COLO668 (cell line): ENCODE results near the gene FBXL20.
A peak's percentile ranks its signal among the peaks of the same experiment; 100 is the strongest.

ENCODE experiments used
- DNase-seq: peaks from one replicate; lab custom pipeline; 2025; ENCODE audit not compliant: unreplicated experiment; lab: John Stamatoyannopoulos, UW

Gene FBXL20

DNA sequence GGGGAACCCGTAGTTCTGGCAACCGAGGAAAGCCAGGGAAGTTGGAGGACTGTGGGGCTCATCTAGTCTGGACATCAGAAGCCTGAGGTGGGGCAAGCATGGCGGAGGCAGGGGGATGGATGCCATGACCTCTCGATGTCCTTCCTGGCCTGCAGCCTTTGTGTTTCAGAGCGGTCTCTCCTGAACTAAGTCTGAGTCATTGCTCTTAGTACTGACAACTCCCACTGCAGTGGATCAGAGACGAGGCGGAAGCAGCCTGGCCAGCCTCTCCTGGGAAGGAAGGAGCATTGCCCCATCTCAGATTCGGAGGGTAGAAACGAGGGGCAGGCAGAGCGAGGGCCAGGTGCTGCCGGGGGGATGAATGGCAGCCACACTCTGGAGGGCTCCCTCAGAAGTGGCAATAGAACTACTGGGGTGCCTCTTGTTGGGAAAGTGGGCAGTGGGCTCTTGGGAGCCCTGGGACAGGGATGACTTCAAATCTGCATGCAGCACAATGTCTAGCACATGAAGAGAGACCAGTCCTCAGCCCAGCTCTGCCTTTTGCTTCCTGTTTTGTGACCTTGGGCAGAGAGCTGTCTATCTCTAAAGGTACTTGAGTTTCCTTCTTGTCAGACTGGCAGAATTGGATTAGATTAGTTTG lies 172.0 kb downstream of the FBXL20 start:
- no peak for DNase-seq

DNA sequence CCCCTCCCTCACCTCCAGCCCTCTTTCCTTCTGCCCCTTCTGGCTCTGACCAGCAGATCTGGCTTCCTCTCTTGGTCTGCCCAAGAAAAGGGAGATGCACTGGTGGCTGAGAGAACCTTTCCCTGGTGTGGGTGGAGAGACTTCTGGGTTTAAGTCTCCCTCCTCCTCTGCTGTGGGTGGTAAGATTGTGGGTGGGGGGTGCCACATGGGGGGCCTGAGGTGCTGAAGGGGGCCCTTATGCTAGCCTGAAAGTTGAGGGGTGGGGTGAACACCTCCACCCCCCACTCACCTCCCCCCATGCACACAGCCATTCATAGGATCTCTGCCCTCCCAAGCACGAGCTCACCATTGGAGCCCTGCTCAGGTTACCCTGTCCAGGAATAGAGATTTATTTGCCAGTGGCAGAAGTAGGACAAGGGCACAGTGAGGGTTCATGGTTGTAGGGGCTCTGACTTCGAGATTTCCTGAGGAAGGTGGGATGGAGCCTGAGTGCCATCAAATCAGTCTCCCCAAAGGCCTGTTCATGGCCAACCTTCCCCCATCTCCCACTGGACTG lies 174.0 kb downstream of the FBXL20 start:
- no peak for DNase-seq

DNA sequence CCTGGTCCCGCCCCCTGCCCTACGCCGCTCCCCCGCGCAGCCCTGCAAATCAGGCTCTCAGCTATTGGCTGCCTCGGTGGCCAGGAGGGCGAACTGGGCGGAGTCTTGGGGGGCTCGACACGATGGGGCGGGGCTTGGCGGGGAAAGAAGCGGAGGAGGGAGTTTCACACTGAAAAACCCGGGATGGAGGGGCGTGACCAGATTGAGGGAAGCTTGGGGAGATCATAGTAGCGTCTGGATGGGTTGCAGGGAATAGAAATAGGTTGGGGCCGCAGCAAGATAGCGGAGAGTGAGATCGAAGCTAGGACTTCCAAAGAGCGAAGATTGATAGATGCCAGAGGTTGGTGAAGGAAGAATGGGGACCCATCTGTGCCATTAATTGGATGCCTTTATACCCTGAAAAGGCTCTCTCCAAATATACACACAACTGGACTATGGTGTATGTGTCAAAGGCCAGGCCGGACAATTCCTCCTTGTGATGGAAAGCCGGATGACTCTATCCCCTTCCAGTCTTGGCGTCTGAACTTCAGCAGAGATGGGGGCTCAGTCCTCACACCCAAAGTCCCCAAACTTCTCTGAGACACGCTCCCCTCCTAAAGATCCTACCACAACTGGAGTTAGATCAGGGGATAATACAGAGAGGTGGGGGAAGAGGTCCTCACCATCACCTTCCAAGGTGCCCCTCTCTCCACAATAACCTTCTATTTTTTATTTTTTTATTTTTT lies 175.3 kb downstream of the FBXL20 start:
- DNase-seq, result no peak

DNA sequence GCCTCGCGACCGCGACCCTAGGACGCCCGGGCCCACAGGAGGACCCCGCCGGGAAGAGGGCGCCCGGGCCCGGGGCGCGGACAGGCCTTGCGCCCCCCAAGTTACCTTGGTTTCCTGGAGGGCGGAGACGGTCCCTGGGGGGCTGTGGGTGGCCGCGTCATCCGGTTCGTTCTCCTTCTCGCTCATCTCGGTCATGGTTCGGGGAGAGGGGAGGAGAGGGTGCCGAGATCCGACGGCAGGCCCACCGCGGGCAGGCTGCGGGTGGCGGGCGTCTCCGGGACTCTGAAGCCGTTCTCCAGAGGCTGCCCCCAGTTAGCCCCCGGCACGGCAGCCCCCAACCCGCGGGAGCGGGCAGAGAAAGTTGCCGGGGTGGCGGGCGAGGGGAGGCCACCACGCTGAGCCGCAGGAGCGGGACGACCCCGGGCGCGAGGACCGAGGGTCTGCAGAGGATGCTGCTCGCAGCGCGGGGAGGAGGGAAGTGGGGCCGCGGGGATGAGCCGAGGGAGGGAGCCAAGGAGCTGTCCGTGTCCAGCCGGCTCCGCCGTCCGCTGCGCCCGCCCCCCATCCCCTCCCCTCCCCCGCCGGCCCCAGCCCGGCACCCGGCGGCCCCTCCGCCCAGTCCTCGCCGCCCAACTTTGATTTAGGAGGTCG lies 176.0 kb downstream of the FBXL20 start, which contains the start of gene STAC2:
Gene STAC2, minus strand, starts transcription at position 638 of the 651 bp plus-strand sequence. Its CDS starts 443 bp downstream, at position 195.
- DNase-seq, result no peak

DNA sequence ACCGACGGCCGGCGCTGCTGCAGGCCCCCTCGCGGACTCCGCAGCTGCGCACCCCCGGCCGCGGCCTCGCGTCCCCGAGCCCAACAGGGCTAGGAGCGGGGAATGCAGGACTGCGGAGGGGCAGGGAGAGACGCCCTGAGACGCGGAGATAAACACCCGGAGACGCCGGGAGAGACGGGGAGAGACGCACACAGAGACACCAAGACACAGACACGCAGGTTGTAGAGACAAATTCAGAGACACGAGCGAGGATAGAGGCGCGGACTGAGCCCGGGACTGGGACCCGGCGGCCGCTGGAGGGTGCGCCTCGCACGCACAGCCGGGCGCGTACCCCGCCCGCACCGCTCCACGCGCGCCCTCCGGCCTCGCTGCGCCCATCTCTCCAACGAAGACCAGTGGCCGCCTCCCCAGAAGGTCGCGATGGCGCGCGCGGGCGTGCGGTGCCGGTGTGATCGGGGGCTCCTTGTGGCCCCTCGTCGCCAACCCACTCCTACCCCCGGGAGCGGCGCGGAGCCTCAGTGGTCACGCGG lies 176.6 kb downstream of the FBXL20 start:
- no peak for DNase-seq

DNA sequence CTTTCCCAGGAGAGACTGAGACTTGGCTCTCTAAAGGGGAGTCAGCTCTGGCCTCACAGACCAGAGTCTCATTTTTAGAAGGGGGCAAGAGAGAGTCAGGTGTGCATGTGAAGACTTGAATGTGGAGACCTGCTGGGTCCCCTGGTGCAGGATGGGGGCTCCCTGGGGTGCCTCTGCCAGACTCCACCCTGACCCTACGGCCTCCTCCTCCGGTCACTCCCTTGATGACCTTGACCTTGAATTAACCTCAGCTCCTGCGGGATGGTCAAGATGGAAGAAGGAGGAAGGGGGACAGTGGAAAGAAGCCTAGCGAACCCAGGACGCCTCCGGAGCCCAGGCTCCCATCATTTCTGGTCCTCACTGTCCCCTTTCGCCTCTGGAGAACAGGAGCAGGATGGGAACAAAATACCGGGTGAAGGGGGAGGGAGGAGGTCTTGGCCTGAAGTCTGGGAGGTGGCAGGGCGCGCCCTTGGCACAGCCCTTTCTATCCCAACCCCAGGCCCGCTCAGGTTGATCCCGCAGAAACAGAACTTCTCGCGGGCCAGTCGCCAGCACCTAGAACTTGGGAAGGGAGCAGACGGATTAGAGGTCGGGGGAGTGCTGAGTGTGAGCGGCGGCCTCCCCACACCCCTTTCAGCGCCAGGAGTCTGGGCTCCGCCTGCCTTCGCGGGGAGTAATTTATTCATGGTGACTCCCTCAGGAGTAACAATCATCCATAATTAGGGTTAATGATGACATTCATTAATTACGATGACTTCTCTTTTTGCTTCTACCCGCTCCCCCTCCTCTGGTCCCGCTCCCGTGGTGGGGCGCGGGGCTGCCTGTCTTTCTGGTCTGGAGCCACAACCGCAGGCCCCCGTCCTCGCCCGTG lies 177.3 kb downstream of the FBXL20 start:
- no peak for DNase-seq

DNA sequence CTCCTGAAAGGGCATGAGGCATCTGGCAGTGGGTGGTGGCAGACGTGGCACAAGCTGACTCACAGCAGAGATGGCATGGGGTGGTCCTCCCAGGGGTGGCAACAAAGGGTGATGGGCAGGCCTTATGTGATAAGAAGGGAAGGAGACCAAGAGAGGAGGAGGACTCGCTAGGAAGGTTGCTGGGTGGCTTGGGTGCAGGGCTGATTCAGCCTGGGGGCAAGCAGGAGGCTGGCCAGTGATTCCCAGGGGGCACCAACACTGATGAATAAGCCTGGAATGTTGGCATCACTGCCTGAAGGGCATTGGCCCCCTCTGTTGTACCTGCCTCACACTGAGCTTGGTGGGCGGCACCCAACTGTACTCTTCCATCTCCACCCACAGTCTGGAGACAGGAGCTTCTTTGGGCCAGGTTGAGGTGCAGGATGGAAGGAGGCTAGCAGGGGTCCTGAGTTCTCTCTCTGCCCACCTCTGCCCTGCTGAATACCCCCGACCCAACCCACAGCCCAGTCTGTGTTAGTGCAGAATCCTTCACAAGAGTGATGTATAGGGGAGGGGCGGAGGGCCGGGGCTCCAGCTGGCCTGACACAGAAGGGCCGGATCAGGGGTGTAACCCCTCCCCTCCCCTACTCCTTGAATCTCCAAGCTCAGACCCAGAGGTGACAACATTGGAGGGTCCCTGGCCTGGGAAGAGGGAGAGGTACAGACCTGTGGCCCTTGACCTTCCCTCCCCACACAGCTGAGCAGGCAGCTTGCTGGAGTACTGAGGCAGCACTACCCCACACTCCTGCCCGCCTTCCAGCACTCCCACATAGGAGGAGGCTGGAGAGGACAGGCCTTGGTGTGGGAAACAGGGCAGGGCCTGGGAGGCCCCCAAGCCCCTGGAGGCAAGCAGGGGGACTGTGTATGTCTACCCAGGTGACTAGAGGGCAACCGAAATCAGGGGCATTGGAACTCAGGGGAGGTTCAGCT lies 178.3 kb downstream of the FBXL20 start:
- DNase-seq, result no peak

DNA sequence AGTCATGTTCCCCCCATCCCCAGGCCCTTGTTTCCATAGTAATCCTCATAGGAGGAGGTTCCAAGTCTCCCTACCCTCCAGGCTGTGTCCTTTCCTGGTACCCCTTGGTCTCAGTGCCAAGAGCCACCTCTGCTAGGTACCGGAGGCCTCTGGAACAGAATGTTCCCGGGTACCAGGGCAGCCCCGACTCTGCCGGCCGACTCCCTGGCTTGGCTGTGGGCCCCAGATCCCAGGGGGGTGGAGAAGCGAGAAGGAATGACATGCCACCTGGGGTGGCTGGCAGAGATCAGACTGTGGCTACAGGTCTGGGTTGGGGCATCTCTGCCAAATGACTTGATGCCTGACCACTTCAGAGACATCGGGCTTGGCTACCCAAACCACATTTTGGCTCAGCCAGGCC lies 179.3 kb downstream of the FBXL20 start:
- no peak for DNase-seq

DNA sequence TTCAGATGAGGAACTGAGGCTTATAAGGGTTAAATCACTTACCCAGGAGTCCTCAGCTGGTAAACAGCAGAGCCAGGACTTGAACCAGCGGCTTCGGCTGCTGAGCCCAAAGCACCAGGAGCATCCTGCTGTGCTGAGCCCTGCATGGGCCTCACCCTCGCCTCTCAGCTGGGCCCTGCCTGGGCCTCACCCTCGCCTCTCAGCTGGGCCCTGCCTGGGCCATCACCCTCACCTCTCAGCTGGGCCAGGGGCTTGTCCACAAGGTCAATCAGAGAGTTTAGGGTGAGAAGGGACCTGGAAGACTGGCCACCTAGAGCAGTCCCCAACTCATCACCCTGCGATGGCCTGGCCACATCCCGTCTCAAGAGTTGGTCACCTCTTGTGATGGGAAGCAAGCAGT lies 179.9 kb downstream of the FBXL20 start:
- no peak for DNase-seq

DNA sequence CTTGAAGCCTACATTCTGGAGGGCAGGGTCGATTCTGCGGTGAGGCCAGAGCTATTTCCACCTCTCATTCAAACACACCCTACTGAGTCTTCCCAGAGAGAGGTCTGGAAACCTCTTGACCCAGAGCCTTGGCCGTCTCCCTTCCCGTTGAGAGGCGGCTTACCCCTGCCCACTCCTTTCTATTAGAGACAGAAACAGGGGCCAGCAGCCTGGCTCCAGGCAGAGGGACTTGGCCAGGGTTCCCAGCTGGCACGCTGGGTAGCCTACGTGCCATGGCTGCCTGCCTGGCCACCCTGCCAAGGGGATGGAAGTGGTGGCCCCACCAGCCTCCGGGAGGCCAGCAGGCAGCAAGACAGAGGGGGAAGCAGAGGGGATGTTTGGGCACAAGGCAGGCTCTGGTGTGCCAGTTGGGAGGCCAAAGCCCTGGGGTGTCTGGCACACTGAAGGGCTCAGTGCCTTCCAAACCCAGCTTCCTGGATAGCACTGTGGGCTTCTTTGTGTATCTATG lies 181.7 kb downstream of the FBXL20 start:
- no peak for DNase-seq

DNA sequence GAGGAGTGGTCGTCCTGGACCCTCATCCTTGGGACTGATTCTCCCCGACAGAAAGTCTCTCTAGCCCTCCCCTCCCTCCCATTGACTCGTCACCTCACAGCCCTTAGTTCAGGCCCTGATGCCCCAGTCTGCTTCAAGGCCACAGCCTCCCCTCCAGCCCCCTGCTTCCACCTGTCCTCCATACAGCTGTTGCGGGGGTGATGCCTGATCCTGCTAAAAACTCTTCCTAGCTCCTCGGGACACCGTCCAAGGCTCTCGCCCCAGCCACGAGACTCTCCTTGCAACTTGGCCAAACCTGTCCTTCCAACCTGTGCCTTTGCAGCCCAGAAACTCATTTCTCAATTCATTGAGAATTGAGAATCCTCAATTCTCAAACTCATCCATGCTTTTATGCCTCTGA lies 182.5 kb downstream of the FBXL20 start:
- no peak for DNase-seq

DNA sequence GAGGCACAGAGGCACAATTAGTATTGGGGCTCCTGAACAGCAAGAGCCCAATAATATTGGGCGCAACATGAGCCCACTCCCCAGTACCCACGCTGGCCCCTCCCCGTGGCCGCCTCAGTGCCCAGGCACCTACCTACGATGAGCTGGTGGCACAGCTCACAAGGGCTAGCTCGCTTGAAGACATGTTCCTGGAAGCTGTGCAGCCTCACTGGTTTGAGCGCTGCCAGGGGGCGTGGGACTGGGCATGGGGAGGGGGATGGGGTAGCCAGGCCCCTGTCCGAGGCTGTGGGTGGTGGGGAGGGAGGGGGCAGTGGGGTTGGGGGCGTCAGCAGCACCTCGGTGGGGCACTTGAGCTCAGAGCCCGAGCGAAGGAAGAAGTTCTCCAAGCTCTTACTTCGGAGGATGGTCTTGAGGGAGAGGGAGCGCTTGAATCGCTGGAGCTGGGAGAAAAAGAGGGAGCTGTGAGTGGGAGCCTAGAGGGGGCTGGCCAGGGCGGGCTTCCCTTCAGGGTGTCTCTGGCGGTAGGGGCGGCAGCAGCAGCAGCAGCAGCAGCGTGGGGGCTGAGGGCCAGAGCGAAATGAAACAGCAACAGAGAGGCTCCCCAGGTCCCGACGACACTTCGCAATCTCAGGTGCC lies 183.6 kb downstream of the FBXL20 start:
- no peak for DNase-seq

DNA sequence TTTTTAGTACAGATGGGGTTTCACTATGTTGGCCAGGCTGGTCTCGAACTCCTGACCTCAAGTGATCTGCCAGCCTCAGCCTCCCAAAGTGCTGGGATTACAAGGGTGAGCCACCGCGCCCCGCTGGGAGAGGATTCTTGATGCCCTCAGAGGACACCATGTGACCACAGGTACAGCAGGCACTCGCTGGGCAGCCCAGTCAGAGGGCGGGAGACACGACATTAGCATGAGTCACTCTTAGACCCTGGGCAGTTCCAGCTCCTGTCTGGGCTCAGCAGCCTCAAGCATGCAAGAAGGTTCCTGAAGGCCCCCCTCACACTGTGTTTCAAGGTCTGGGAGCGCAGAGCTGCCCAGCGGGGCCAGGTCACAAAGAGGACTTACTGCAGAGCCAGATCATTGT lies 187.6 kb downstream of the FBXL20 start:
- DNase-seq, result peak; percentile 2

DNA sequence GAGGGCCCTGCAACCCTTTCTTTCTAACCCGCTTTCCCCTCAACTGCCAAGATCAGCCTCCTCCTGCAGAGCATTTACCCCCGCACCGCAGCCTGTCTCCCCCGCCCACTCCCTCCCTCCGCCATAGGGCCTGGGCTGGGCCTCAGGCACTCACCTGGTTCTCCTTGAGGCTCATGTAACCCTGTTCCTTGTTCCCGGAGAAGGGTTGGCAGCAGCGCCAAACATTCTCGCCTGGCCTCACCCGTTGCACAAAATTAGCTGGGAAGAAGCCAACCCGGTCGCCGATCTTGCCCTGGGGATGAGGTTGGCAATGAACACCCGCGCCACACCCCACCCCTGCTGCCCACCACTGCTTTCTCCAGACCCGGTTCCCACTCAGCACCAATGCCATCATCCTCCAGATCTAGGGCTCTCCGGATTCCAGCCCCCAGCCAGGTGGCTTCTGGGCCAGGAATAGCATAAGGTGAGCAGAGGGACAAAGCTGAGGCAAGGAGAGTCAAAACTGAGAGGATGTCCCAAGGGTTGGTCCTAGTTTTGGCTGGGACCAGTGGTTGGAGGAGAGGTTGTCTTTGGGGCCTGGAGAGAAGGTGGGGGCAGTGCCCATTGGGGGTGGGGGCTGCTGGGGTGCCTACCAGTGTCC lies 188.5 kb downstream of the FBXL20 start:
- DNase-seq, result no peak

DNA sequence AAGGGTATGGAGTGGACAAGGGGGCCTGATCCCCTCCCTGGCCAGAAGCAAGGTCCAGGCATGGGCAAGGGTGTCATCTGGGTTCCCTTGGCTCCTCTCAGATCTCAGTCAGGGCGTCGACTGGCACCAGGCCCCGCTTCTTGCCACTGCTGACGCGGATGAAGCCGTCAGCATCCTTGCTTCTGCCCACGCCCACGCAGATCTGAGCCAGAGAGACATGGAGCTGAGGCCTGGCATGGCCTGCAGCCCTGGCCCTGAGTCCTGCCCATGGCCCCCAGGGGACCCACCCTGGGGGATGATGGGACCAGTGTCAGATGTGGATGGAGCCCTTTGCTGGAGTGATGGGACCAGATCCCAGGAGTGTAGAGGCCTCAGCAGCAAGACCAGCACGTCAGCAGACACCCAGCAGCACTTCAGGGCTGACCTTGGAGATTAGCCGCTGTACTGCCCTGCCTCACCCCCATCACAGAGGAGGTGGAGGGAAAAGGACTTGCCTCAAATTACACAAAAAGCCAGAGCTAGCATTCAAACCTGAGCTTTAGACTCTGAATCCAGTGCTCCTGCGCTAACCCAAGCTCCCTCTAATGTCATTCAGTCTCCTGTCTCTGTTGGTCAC lies 189.1 kb downstream of the FBXL20 start:
- DNase-seq, result no peak

DNA sequence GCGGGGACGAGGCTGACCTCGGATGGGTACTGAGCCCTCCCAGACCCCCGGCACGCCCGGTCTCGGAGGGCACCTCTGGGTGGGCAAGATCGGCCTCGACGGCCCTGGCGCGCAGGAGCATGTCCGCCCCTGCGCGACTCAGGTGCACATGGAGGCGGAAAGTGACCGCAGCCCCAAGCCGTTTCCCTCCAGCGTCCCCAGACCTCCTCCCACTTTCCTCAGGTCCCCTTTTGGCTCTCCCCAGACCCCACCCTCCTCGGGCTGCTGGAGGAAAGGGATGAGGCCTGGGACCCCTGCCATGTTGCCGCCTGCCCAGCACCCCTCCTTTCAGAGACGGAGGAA lies 191.4 kb downstream of the FBXL20 start:
- DNase-seq, result no peak

DNA sequence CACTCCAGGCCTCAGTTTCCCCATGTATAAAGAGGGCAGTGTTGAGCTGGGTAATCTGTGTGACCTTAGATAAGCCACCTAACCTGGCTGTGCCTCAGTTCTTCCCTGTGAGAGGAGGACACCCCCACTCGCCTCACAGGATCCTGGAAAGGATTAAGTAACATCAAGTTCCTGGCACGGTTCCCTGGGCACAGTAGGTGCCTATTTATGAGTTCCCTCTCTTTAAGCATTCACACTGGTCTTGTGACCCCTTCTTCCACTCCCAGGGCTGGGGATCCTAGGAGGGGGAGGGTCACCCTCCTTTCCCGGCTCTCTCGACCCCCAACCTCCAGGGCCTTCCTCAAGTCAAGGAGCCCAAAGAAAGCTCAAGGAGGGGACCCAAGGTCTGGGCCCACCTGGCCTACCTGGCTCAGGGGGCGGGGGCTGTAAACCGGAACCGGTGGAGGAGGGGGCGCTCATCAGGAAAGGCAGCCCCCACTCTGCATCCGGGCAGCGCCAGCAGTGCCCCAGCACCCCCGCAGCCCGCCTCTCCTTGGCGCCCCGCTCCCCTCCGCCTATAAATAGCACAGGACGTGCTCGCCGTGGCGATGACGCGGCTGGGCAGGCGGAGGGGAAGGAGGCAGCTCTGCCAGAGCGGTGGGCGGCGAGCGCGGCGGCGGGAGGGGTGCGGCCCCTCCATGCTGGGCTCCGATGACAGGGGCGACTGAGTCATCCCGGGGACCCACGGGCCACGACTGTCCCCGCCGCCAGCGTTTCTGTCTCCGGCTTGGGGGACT lies 191.9 kb downstream of the FBXL20 start:
- DNase-seq, result peak; percentile 20
